ENCODE results near the gene GABRB1.

Gene GABRB1

GRCh38 chr4:47061435-47061834, 30.1 kb downstream of the GABRB1 start (continued):
- TF ChIP-seq CSRNP3 (CRISPR knock-in tag; IDR thresholded peaks at IDR 0.05) = no peak
- TF ChIP-seq TCF4 (CRISPR knock-in tag; IDR thresholded peaks at IDR 0.05; ENCODE audit: borderline replicate concordance) = no peak
- no peak for TF ChIP-seq ZNF8 (CRISPR knock-in tag; IDR thresholded peaks at IDR 0.05)

- TF ChIP-seq ZNF565 (CRISPR knock-in tag; conservative IDR thresholded peaks at IDR 0.05; ENCODE audit: low read depth) = no peak
- TF ChIP-seq TSHZ2 (CRISPR knock-in tag; IDR thresholded peaks at IDR 0.05) = no peak
- TF ChIP-seq RARB (CRISPR knock-in tag; IDR thresholded peaks at IDR 0.05) = no peak
- TF ChIP-seq ISL1 (CRISPR knock-in tag; IDR thresholded peaks at IDR 0.05) = no peak
- TF ChIP-seq GLIS3 (CRISPR knock-in tag; IDR thresholded peaks at IDR 0.05) = no peak
- no peak for TF ChIP-seq SNAI2 (CRISPR knock-in tag; IDR thresholded peaks at IDR 0.05)
- TF ChIP-seq PATZ1 (CRISPR knock-in tag; IDR thresholded peaks at IDR 0.05; ENCODE audit: borderline replicate concordance) = no peak
- no peak for TF ChIP-seq ARNTL (CRISPR knock-in tag; IDR thresholded peaks at IDR 0.05; ENCODE audit: borderline replicate concordance, low read depth)
- no peak for TF ChIP-seq BACH2 (CRISPR knock-in tag; IDR thresholded peaks at IDR 0.05; ENCODE audit: borderline replicate concordance)
- TF ChIP-seq ZNF8 (CRISPR knock-in tag; IDR thresholded peaks at IDR 0.05) = no peak
- TF ChIP-seq ZFP3 (CRISPR knock-in tag; IDR thresholded peaks at IDR 0.05) = no peak
- TF ChIP-seq CSRNP3 (CRISPR knock-in tag; IDR thresholded peaks at IDR 0.05) = no peak
- no peak for TF ChIP-seq ZFP30 (CRISPR knock-in tag; IDR thresholded peaks at IDR 0.05)
- TF ChIP-seq ZC3H10 (CRISPR knock-in tag; IDR thresholded peaks at IDR 0.05) = no peak
- no peak for ATAC-seq
Observed at GRCh38 chr4:47065051-47065481, 33.7 kb downstream of the GABRB1 start.

- no peak for ATAC-seq
- TF ChIP-seq PATZ1 (CRISPR knock-in tag; IDR thresholded peaks at IDR 0.05; ENCODE audit: borderline replicate concordance) (no peak), TSHZ2 (CRISPR knock-in tag; IDR thresholded peaks at IDR 0.05) (no peak), ZNF70 (CRISPR knock-in tag; IDR thresholded peaks at IDR 0.05) (no peak), BACH2 (CRISPR knock-in tag; IDR thresholded peaks at IDR 0.05; ENCODE audit: borderline replicate concordance) (no peak), SNAI2 (CRISPR knock-in tag; IDR thresholded peaks at IDR 0.05) (no peak), ESRRG (CRISPR knock-in tag; IDR thresholded peaks at IDR 0.05) (no peak), ZFP30 (CRISPR knock-in tag; IDR thresholded peaks at IDR 0.05) (no peak), CSRNP3 (CRISPR knock-in tag; IDR thresholded peaks at IDR 0.05) (no peak), CREB5 (CRISPR knock-in tag; IDR thresholded peaks at IDR 0.05; ENCODE audit: low read depth) (no peak), POU6F1 (CRISPR knock-in tag; IDR thresholded peaks at IDR 0.05; ENCODE audit: borderline replicate concordance, low read depth) (no peak), TCF4 (CRISPR knock-in tag; IDR thresholded peaks at IDR 0.05; ENCODE audit: borderline replicate concordance) (no peak), ZNF8 (CRISPR knock-in tag; IDR thresholded peaks at IDR 0.05) (no peak), ARNTL (CRISPR knock-in tag; IDR thresholded peaks at IDR 0.05; ENCODE audit: borderline replicate concordance, low read depth) (no peak)
Observed at GRCh38 chr4:47068986-47069385, 37.6 kb downstream of the GABRB1 start.

Data from SK-N-SH treated with all-trans-retinoic acid at 6 μM for 48 hours (cell line).